CD14-positive monocyte (primary cell): ENCODE measurements around the gene CATSPERZ. TPM values are rescaled to one million over a fixed set of nuclear protein-coding genes. Genes with fewer than 3 reads are reported as not detected.

Experiments used
- DNase-seq, 3 donors: peaks; one replicate each; pipeline ENCODE4 v3.0.0-alpha.2; 2011 to 2022
- H2AFZ ChIP-seq: 2 replicates; pipeline ENCODE4 v1.6.0; 2012; ENCODE audit warnings: mild to moderate bottlenecking, low read depth, low read length, inconsistent platforms; ENCODE audit not compliant: insufficient read depth, poor library complexity, severe bottlenecking
- H3K27ac ChIP-seq, 2 donors: 1 replicate in 1 of 2; 2 replicates in 1 of 2; pipeline ENCODE4 v1.5.1; 2012 to 2013; ENCODE audit warnings: low read length in 2 of 2, control low read depth in 1 of 2, inconsistent platforms in 1 of 2, low read depth in 1 of 2, mild to moderate bottlenecking in 1 of 2
- H3K27me3 ChIP-seq, 2 donors: one replicate each; pipeline versions ENCODE4 v1.6.0 to v1.6.1; 2011 to 2013; ENCODE audit warnings: low read length in 2 of 2; ENCODE audit not compliant: control insufficient read depth in 2 of 2, insufficient read depth in 2 of 2
- H3K36me3 ChIP-seq, 2 donors: replicated peaks in 1 of 2; 1 replicate in 1 of 2; 2 replicates in 1 of 2; pipeline versions ENCODE4 v1.5.1 to v1.6.1; 2012 to 2013; ENCODE audit warnings: low read length in 2 of 2, control low read depth in 1 of 2, inconsistent platforms in 1 of 2, mild to moderate bottlenecking in 1 of 2; ENCODE audit not compliant: insufficient read depth in 2 of 2, control insufficient read depth in 1 of 2
- H3K4me1 ChIP-seq, 2 donors: 1 replicate in 1 of 2; 2 replicates in 1 of 2; pipeline versions ENCODE4 v1.5.1 to v1.6.1; 2012 to 2013; ENCODE audit warnings: low read length in 2 of 2, control low read depth in 1 of 2, inconsistent platforms in 1 of 2, mild to moderate bottlenecking in 1 of 2, moderate library complexity in 1 of 2; ENCODE audit not compliant: insufficient read depth in 2 of 2, control insufficient read depth in 1 of 2
- H3K4me2 ChIP-seq: replicated peaks from 2 replicates; pipeline ENCODE3; 2012; ENCODE audit warnings: low read length, moderate library complexity, mild to moderate bottlenecking; ENCODE audit not compliant: poor library complexity, severe bottlenecking; ENCODE audit errors: extremely low read depth
- H3K4me3 ChIP-seq, 3 experiments: fragments of 200-600 bp in 1 of 3; sonication (generic) in 1 of 3; replicated peaks in 1 of 3; 1 replicate in 2 of 3; 2 replicates in 1 of 3; pipeline ENCODE4 v1.5.1; 2011 to 2013; ENCODE audit warnings: low read length in 3 of 3, mild to moderate bottlenecking in 3 of 3, control low read depth in 2 of 3, low read depth in 2 of 3, inconsistent platforms in 1 of 3, moderate library complexity in 1 of 3
- H3K79me2 ChIP-seq: 2 replicates; pipeline ENCODE4 v1.6.0; 2012; ENCODE audit warnings: mild to moderate bottlenecking, control low read depth, inconsistent platforms, low read length, moderate library complexity; ENCODE audit not compliant: insufficient read depth
- H3K9ac ChIP-seq: 2 replicates; pipeline ENCODE4 v1.6.0; 2017; ENCODE audit warnings: low read length, mild to moderate bottlenecking; ENCODE audit not compliant: insufficient read depth, poor library complexity, severe bottlenecking
- H3K9me3 ChIP-seq, 2 donors: replicated peaks in 1 of 2; 1 replicate in 1 of 2; 2 replicates in 1 of 2; pipeline versions ENCODE4 v1.5.1 to v1.6.1; 2012 to 2013; ENCODE audit warnings: low read length in 2 of 2, control low read depth in 1 of 2; ENCODE audit not compliant: control insufficient read depth in 1 of 2, insufficient read depth in 1 of 2
- H4K20me1 ChIP-seq: 2 replicates; pipeline ENCODE4 v1.6.0; 2012; ENCODE audit warnings: mild to moderate bottlenecking, low read length, control low read depth, moderate library complexity; ENCODE audit not compliant: insufficient read depth
- H3K27ac Mint-ChIP-seq, 7 donors: one replicate each; pipeline ENCODE4 v1.8.0; 2020; ENCODE audit warnings: mild to moderate bottlenecking in 7 of 7, mixed read lengths in 7 of 7, moderate library complexity in 6 of 7, inconsistent platforms in 2 of 7
- H3K27me3 Mint-ChIP-seq, 3 donors: one replicate each; pipeline ENCODE4 v1.8.0; 2021 to 2022; ENCODE audit warnings: low read depth in 3 of 3, mild to moderate bottlenecking in 3 of 3, mixed read lengths in 3 of 3, moderate library complexity in 3 of 3, inconsistent platforms in 1 of 3
- H3K36me3 Mint-ChIP-seq, 2 donors: one replicate each; pipeline ENCODE4 v1.8.0; 2020; ENCODE audit warnings: mixed read lengths in 2 of 2, inconsistent platforms in 1 of 2, mild to moderate bottlenecking in 1 of 2
- H3K4me1 Mint-ChIP-seq: one replicate; pipeline ENCODE4 v1.8.0; 2020; ENCODE audit warnings: mild to moderate bottlenecking, mixed read lengths
- H3K4me3 Mint-ChIP-seq, 2 donors: one replicate each; pipeline ENCODE4 v1.8.0; 2020; ENCODE audit warnings: mild to moderate bottlenecking in 2 of 2, mixed read lengths in 2 of 2, moderate library complexity in 1 of 2
- H3K9me3 Mint-ChIP-seq, 7 donors: one replicate each; pipeline ENCODE4 v1.8.0; 2020 to 2022; ENCODE audit warnings: mixed read lengths in 7 of 7, mild to moderate bottlenecking in 6 of 7, moderate library complexity in 6 of 7, inconsistent platforms in 2 of 7
- CTCF ChIP-seq: fragments of 200-600 bp; IDR thresholded peaks from one replicate; pipeline ENCODE4 v1.8.0; 2022; ENCODE audit warnings: antibody characterized with exemption, mild to moderate bottlenecking
- WGBS: methylation state at CpG from one replicate; pipeline ENCODE4 v1.1.5; 2013; ENCODE audit warnings: missing lambda C conversion rate; ENCODE audit not compliant: insufficient coverage; 5-methylcytosine and 5-hydroxymethylcytosine counted together
- intact Hi-C, 2 donors: fragments of 100-400 bp; cut with micrococcal nuclease; formaldehyde crosslinking; loops; one replicate each; pipeline versions ENCODE4 v1.15.0 to v1.15.1; 2023
- polyA plus RNA-seq, 3 donors: library from polyadenylated mRNA; depleted of rRNA in 1 of 3; unstranded in 2 of 3; stranded (reverse) in 1 of 3; fragments of 300-500 nt in 2 of 3; fragments of >200 nt in 1 of 3; fragmentation: Illumina TruSeq in 2 of 3; gene quantifications; 1 replicate in 2 of 3; 2 replicates in 1 of 3; pipeline ENCODE4 v1.2.3, GENCODE V29; 2012 to 2021

The CATSPERZ gene
- polyA plus RNA-seq, 3 donors, result not detected

GRCh38 chr11:64331569-64332371 lies 31.6 kb downstream of the CATSPERZ start:
- H3K27me3 Mint-ChIP-seq, result peaks cover 0 to 5% (median 0%) of the 10 kb centered on the region in 3 donors
- 9% methylated on average over 14 of the region's 20 CpGs for WGBS
- DNase-seq, result peak; percentile 94 to 99 (median 99)
- peak overlapping the region; percentile 60 for H3K4me2 ChIP-seq
- peak; percentile 94 for TF ChIP-seq CTCF
- no peaks in the 10 kb centered on the region for H3K27me3 ChIP-seq
- peak overlapping the region in 1 of 2 donors; percentile 77 for H3K4me3 Mint-ChIP-seq
- peak overlapping the region; percentile 46 to 53 for H3K27ac ChIP-seq
- H4K20me1 ChIP-seq, result no peaks in the 10 kb centered on the region
- no peaks in the 10 kb centered on the region for H3K36me3 ChIP-seq
- intact Hi-C loops, result loop anchor here in 1 of 2 donors (2.0 kb wide), 1 partner anchor 13 kb away; the partner anchor contains the start of gene PRDX5
- H3K79me2 ChIP-seq, result no peaks in the 10 kb centered on the region
- peaks cover 2 to 8% of the 10 kb centered on the region in 2 donors for H3K36me3 Mint-ChIP-seq
- H3K27ac Mint-ChIP-seq, result peak overlapping the region; percentile 57 to 89 (median 82)
- H3K9ac ChIP-seq, result no peak overlapping the region
- peaks cover 39% of the 10 kb centered on the region for H3K4me1 Mint-ChIP-seq
- H2AFZ ChIP-seq, result peak overlapping the region; percentile 52
- H3K4me3 ChIP-seq, result peak overlapping the region in 1 of 3 experiments; percentile 52
- H3K4me1 ChIP-seq, result peaks cover 32 to 37% of the 10 kb centered on the region in 2 donors
- no peaks in the 10 kb centered on the region for H3K9me3 ChIP-seq
- H3K9me3 Mint-ChIP-seq, result peaks cover 0 to 7% (median 3%) of the 10 kb centered on the region in 7 donors

GRCh38 chr11:64333556-64333955 lies 33.4 kb downstream of the CATSPERZ start:
- no peak overlapping the region for H3K4me3 ChIP-seq
- WGBS, result 100% methylated on average over 6 of the region's 8 CpGs
- H2AFZ ChIP-seq, result no peak overlapping the region
- H3K4me2 ChIP-seq, result no peak overlapping the region
- no peak for TF ChIP-seq CTCF
- H3K27me3 Mint-ChIP-seq, result peaks cover 0 to 5% (median 0%) of the 10 kb centered on the region in 3 donors
- peaks cover 40% of the 10 kb centered on the region for H3K4me1 Mint-ChIP-seq
- no peaks in the 10 kb centered on the region for H3K9me3 Mint-ChIP-seq
- intact Hi-C loops, result loop anchor here in 1 of 2 donors (2.0 kb wide), 1 partner anchor 15 kb away; the partner anchor contains the start of gene PRDX5
- H3K27me3 ChIP-seq, result no peaks in the 10 kb centered on the region
- H3K9ac ChIP-seq, result no peak overlapping the region
- peaks cover 32 to 38% of the 10 kb centered on the region in 2 donors for H3K4me1 ChIP-seq
- peak overlapping the region in 3 of 7 donors; percentile 30 to 66 (median 63) for H3K27ac Mint-ChIP-seq
- H3K36me3 ChIP-seq, result no peaks in the 10 kb centered on the region
- no peaks in the 10 kb centered on the region for H4K20me1 ChIP-seq
- DNase-seq, result no peak
- H3K36me3 Mint-ChIP-seq, result peaks cover 11 to 16% of the 10 kb centered on the region in 2 donors
- no peaks in the 10 kb centered on the region for H3K9me3 ChIP-seq
- no peak overlapping the region for H3K27ac ChIP-seq
- H3K4me3 Mint-ChIP-seq, result no peak overlapping the region
- H3K79me2 ChIP-seq, result no peaks in the 10 kb centered on the region
